EL (cell line): ENCODE measurements around the gene TMEM72.
A peak's percentile ranks its signal among the peaks of the same experiment; 100 is the strongest.

Experiments used
- DNase-seq: peaks from one replicate; pipeline ENCODE4 v3.0.0-alpha.2; 2016

TMEM72 gene

GRCh38 chr10:44969854-44970253, 58.7 kb downstream of the TMEM72 start:
- no peak for DNase-seq

- no peak for DNase-seq
These were observed 59.8 kb downstream of the TMEM72 start for GRCh38 chr10:44970812-44971395.

- no peak for DNase-seq
These were observed 60.3 kb downstream of the TMEM72 start for GRCh38 chr10:44971434-44971833.

- DNase-seq, result no peak
These were observed 61.0 kb downstream of the TMEM72 start for GRCh38 chr10:44971935-44972757.

- DNase-seq, result no peak
These were observed 61.8 kb downstream of the TMEM72 start for GRCh38 chr10:44972874-44973306.

- DNase-seq, result no peak
These were observed 62.4 kb downstream of the TMEM72 start for GRCh38 chr10:44973323-44974081.

GRCh38 chr10:44974082-44974627, 63.0 kb downstream of the TMEM72 start:
- DNase-seq, result no peak

GRCh38 chr10:44974628-44975430, 63.7 kb downstream of the TMEM72 start:
- DNase-seq, result peak; percentile 72

- DNase-seq, result peak; percentile 56
These were observed 64.5 kb downstream of the TMEM72 start for GRCh38 chr10:44975431-44976331.

- no peak for DNase-seq
These were observed 65.4 kb downstream of the TMEM72 start for GRCh38 chr10:44976352-44977198.

GRCh38 chr10:44977287-44978212, 66.4 kb downstream of the TMEM72 start:
- no peak for DNase-seq

GRCh38 chr10:44978213-44978569, 67.1 kb downstream of the TMEM72 start:
- DNase-seq, result no peak

- peak; percentile 80 for DNase-seq
These were observed 67.6 kb downstream of the TMEM72 start, which contains the start of gene DEPP1 for GRCh38 chr10:44978570-44979280. TSS of gene DEPP1 (minus strand) at chr10:44978809. CDS start at chr10:44978030, 779 bp downstream.

- DNase-seq, result no peak
These were observed 68.4 kb downstream of the TMEM72 start for GRCh38 chr10:44979281-44980191.

- DNase-seq, result no peak
These were observed 69.4 kb downstream of the TMEM72 start for GRCh38 chr10:44980309-44981171.
